Stimulated activated CD4-positive, alpha-beta T cell treated with anti-CD3 and anti-CD28 coated beads, Interleukin-1b, Interleukin-23, amount 100 ng/mL, for 48 hours (primary cell): ENCODE results near the gene TNFAIP2.
"Not testable (repeated sequence)": the region's sequence is repeated elsewhere in the genome, so short reads cannot be mapped to it uniquely, and the experiment has no call there.

Experiments used
- DNase-seq: peaks from one replicate; pipeline ENCODE4 v3.0.0-alpha.2; 2020

Gene TNFAIP2

DNA sequence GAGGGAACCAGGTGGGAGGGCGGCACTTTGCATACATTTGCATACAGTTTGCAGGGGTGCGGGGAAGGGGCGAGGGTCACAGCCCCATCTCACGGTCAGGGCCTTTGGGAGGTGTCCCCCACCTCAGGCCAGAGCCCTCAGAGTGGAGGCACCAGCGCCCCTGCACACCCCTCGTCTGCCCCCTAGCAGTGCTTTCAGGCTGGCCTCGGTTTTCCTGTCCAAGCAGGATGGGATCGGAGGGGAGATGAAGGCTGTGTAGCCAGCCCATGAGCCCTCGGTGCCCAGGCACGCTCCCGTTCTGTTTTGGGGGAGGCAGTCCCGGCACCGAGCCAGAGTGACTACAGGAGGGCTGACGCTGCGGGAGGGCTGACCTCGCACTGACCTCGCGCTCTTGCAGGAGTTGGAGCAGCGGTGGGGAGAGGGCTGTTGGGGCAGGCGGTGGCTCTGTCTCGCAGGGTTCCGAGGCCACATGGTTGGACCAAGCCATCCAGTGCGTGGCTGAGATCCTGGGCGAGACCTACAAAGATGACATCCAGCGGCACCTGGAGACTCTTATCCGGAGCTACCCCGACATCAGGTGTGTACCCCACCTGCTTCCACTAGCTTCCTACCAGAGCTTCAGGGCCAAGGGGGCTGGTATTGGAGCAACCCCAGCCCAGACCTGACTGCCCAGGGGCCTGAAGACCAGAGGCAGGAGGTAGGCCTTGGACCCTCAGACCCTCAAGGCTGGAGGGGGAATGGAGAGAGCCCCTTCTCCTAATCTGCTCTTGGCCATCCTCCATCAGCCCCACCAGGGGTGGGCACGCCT, 15.1 kb upstream of the TNFAIP2 start:
- DNase-seq = no peak

DNA sequence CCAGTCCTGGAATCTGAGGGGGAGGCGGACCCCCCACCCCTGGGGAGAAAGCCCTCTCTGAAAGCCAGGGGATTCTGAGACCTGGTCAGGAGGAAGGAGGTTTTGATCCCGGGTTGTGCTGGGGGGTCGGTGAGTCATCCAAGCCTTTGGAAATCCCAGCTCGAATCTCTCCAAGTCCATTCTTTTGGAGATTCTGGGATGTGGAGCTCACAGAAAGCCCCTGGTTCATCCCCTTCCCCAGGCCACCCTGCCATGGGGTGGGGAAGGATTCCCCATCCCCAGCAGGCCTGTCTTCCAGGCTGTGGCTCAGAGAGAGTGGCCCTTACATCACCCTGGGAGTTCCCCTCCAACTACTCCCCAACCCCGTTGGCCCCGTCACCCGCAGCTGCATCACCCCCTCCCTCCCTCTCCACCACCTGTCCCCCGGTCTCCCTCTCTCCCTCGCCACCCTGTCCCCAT, 14.5 kb upstream of the TNFAIP2 start:
- peak; percentile 19 for DNase-seq

DNA sequence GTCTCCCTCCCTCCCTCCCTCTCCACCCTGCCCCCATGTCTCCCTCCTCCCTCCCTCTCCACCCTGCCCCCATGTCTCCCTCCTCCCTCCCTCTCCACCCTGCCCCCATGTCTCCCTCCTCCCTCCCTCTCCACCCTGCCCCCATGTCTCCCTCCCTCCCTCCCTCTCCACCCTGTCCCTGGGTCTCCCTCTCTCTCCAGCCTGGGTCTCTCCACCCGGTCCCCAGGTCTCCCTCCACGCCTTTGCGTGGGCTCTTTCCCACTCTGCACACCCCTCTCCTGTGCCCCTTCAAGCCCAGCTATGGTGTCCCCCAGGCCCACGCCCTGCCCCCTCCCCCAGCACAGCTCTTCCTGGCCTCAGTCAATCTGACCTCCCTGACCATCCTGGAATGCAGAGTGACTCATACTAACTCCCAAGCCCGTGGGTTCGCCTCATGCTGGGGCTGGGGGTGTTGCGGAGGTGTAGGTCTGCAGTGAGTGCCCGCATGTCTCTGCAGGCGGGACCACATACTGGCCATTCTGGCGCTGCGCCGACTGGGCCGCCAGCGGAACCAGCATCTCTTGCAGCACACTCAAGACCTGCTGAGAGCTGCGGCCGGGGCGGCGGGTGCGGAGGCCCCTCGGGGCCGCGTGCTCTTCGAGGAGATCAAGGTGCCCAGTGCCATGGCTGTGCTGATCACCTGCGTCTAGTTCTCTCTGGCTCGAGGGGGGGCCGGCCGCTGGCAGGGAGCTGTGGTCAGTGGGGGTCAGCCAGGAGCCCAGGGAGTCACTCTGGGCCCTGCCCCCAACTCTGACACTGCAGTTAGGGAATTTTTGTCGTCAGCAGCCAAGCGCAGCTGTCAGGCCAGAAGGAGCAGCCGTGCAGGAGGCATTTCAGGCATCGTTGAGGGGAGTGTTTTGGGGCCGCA, 13.5 kb upstream of the TNFAIP2 start:
- DNase-seq = no peak

DNA sequence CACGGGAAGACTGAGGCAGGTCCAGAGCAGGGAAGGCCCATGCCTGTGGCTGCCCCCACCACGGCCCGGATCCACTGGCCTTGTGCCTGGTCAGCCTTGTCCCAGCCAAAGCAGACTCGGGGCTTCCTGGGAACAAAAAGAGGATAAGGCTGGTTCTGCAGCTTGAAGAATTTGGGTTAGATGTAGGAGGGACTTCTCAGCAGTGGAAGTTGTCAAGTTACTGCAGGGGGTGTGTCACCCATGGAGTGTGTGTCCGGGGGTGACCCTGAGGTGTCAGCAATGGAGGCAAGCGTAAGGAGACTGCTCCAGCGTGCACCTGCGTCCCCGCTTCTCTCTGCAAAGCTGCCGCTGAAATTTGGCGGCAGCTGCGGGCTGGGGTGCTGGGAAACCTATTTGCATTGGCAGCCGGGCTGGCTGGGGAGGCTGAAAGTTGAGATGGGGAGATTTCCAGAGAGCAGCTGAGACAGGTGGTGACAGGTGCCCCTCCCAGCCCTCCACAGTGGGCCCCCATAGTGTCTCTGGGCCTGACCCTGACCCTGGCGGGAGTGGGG, 12.5 kb upstream of the TNFAIP2 start:
- no peak for DNase-seq

DNA sequence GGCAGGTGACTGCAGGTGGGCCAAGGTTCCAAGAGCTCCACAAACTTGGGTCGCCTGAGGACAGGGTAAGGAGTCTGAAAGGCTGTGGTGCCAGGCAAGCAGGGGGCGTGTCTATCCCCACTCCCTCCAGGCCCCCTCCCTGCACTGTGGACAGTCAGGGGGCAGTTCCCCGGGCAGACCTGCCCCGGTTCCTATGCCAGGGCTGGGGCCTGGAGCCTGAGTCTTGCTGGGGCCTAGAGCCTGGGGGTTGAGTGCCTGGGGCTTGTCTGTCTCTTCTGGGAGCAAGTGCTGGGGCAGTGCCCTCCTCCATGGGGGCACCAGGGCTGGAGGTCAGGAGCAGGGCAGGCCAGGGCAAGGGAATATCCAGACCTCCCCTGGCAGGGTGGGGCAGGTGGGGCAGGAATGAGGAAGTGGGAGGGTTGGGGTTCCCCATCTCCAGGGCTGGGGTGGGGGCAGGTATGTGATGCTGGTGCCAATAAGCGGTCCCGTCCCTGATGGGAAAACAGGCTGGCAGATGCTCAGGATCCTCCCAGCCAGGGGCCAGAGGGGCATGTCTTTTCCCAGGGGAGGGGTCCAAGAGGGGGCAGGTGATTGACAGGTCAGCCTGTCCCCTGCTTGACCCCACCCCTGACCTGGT, 11.9 kb upstream of the TNFAIP2 start:
- no peak for DNase-seq

DNA sequence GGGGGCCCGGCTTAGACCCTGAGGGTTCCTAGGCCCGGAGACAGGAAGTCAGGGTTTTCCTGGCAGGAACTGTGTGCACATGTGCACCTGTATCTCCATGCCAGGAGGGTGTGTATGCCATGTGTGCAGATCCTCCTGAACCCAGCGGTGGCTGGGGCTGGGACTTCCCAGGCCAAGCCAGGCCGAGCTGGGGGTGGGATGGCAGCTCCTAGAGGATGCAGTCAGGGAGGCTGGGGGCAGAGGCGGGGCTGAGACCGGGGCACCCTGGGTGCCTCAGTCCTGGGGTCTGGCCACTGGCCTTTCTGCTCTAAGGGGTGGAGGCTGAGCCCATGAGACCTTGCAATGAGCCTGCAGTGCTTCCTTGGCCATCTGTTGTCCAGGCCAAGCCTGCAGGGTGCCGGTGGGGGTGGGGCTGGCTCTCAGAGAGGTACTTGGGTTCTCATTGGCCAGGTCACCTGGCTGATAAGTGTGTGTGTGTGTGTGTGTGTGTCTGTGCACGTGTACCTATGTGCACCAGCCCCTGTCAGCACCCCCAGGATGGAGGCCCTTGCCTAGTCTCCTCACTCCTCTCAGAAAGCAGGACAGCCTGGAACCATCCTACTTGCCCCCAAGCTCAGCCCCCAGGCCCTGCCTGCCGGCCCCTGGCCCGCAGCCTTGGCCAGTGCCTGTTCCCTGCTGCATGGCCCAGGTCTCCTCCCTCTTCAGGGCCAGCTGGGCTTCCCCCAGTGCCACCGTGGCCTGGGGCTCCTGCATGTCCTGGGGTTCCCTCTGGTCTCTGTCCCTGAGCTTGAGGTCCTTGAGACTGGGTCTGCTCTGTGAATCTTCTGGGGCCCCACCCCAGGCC, 10.6 kb upstream of the TNFAIP2 start:
- no peak for DNase-seq

DNA sequence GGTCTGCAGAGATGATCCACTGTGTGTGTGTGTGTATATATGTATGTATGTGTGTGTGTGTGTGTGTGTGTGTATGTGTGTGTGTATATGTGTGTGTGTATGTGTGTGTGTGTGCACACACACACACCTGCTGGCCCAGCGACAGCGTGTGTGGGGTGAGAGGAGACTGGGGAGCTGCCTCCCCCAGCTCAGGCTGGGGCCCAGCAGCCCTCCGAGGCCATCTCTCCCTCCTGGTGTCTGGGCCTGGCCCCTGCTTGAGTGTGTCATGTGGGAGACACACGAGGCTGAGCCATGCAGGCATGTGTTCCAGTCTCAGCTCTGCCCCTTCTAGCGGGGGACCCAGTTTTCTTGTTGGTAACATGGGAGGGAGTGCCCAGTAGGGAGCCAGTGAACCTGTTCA, 10.0 kb upstream of the TNFAIP2 start:
- DNase-seq = no peak

DNA sequence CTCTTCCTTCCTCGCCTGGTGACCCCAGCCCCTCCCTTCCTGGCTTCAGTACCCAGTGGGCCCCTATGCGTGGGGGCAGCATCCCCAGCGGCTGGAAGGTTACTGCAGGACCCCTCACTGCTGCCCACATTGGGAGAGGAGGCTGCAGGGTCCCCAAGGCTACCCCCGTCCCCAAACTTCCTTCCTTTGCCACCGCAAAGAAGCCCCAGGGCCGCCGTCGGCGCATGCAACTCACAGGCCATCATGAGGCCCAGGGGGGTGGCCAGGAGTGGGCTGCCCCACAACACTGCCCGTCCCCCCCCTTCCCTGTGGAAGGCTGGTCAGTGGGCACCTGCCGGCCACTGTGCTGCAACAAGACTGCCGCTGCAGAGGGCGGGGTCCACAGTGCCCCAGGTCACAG, 9.5 kb upstream of the TNFAIP2 start:
- DNase-seq = no peak

DNA sequence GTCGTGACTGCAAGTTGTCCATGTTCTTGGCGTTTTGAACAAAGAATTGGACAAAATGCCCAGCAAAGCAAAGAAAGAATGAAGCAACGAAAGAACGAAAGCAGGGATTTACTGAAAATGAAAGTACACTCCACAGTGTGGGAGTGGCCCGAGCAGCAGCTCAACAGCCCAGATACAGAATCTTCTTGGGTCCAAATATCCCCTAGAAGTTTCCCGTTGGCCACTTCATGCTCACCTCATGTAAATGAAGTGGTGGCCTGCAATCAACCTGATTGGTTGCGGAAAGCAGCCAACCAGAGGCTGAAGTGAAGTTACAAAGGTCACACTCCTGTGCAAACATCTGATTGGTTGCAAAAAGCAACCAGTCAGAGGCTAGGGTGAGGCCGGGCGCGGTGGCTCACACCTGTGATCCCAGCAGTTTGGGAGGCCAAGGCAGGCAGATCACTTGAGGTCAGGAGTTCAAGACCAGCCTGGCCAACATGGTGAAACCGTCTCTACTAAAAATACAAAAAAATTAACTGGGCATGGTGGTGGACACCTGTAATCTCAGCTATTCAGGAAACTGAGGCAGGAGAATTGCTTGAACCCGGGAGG, 8.1 kb upstream of the TNFAIP2 start:
- DNase-seq = not testable (repeated sequence)

DNA sequence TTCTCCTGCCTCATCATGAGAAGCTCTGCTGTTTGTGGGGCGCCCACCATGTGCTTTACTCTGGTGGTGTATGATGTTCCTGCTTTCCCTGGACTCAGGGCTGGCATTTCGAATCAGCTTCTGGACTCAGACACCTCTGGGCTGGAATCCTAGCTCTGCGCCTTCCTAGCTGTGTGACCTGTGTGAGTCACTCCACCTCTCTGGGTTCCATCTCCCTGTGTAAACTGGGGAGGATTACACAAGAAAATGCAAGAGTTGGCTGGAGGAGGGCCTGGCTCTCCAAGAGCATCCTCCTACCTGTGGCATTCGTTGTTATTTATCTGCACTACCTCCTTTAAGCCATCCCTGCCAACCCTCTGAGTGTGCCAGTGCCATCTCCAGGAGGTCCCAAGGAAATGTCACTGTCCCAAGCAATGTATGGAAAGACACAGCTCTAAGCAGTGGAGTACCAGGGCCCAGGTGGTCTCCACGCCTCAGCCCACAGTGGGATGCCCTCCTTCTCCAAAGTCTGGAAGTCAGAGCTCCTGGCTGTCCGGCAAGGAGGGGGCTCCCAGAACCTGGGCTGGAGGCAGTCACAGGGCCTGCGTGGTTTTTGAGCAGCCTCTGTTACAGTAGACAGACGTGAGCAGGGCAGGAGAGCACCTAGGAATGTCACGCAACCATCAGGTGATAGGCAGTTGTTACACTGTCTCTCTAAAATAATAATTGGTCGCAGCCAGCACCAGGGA, 7.3 kb upstream of the TNFAIP2 start:
- no peak for DNase-seq

DNA sequence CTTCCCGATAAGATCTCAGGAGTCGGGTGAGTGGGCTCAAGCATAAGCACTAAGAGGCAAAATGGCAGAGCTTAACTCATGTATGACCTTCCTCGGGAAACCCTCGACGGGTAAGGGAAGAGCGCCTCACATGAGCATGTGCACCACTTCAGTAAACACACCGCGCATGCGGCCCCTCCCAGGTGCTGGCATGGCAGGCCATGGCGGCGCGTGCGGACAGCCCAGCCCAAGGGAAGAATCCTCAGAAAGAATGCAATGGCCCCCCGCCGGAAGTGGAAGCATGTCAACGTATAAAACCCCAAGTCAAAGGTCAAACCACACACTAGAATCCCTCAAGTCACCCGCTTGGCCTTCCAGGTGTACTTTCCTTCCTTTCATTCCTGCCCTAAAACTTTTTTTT, 6.6 kb upstream of the TNFAIP2 start:
- no peak for DNase-seq

DNA sequence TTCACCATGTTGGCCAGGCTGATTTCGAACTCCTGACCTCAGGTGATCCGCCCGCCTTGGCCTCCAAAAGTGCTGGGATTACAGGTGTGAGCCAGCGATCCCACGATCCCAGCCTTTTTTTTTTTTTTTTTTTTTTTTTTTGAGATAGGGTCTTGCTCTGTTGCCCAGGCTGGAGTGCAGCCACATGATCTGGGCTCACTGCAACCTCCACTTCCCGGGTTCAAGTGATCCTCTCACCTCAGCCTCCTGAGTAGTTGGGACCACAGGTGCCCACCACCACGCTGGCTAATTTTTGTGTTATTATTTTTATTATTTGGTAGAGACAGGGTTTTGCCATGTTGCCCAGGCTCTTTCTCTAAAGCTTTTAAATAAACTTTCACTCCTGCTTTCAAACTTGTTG, 5.8 kb upstream of the TNFAIP2 start:
- DNase-seq = not testable (repeated sequence)

DNA sequence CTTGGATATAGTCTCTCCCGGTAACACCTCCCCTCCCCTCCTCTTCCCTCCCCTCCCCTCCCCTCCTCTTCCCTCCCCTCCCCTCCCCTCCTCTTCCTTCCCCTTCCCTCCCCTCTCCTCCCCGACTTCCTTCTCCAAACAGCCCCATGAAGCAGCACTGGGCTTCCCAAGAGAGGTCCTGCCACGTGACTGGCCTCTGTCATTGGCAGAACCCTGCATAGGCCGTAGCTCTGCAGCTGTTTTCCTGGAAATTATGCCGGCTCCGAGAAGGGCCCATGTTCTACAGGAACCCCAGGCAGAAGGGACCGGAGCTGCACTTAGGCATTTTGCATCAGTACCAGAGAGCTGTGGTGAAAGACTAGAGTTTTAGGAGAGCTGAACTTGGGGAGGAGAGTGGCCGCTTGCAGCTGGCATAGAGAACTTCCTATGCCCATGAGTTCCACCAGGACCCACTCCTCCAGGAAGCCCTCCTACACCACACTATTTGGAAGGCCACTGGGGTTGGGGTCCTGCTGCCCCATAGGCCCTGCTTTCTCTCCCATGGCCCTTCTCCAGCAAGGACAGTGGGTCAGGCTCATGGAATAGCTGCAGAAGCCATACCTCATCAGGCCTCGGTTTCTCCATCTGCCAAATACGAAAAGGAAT, 5.1 kb upstream of the TNFAIP2 start:
- DNase-seq = no peak

DNA sequence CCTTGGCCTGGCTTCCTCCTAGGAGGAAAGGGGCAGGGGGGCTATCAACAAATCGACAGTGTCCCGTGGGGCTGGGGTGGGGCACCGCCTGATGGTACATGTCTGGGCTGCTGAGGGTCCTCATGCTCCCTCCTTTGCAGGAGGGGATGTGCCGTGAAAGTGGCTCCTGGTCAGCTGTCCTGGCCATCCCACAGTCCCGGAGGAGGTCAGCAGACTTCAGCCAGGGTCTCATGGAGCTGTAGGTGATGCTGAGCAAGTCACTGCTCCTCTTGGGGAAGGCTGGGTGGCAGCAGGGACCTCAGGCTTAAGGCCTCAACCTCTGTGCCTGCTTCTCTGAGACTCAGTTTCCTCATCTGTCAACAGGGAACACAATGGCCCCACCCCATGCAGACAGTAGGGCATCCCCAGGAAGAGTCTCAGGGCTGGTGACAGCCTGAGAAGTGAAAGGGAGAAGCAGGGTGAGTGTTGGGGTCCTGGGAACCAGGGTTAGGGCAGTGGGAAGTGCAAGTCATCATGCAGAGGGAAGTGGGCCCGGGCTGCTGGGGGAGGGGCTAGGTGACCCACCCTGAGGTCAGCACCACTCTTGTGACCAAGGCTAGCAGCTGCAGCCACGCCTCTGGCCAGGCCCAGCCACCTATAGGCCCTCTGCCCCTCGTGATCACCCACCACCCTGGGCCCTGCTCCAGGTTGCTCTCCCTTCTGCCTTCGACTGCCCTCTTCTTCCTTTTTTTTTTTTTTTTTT, 4.4 kb upstream of the TNFAIP2 start:
- no peak for DNase-seq

DNA sequence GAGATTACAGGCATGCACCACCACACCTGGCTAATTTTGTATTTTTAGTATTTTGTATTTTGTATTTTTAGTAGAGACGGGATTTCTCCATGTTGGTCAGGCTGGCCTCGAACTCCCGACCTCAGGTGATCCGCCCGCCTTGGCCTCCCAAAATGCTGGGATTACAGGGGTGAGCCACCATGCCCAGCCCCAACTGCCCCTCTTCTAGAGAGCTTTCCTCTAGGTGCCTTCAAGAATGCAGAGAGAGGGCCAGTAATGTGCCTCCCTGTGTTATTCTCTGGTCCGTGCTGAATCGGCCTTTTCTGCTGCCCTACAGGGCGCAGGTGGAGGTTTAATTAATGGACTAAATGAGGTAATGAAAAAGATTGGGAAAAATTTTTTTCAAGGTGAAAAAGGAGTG, 3.7 kb upstream of the TNFAIP2 start:
- not testable (repeated sequence) for DNase-seq

DNA sequence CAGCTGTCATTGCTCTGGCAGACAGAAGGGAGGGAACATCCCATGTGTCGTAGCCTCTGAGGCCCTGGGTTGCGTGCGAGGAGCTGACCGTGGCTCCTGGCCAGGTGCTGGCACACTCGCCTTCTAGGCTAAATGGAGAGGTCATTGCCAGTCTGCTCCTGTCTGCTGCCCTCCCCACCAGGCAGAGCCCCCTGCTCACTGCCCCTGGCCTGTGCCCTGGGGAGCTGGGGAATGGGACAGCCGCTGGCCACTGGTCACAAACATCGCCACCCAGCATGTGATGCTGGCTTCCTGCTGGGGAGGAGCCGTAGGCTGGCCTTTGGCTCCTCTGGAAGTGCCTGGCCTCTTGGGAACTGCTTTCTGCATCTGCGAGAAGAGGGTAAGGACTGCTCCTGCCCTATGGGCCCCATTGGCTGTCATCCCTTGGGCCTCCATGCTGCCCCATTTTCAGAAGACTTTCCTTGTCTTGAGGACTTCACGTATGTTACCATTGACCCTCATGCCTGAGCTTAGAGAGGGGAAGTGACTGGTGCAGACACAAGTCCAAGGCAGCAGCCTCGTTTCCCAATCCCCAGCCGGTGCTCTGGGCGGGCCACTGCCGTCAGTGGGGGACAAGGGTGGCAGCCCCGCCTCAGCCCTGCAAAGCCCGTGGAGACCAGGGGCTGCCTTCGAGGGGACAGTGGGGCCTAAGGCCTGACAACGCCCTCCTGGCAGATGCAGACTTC, 2.0 kb upstream of the TNFAIP2 start:
- DNase-seq = no peak

DNA sequence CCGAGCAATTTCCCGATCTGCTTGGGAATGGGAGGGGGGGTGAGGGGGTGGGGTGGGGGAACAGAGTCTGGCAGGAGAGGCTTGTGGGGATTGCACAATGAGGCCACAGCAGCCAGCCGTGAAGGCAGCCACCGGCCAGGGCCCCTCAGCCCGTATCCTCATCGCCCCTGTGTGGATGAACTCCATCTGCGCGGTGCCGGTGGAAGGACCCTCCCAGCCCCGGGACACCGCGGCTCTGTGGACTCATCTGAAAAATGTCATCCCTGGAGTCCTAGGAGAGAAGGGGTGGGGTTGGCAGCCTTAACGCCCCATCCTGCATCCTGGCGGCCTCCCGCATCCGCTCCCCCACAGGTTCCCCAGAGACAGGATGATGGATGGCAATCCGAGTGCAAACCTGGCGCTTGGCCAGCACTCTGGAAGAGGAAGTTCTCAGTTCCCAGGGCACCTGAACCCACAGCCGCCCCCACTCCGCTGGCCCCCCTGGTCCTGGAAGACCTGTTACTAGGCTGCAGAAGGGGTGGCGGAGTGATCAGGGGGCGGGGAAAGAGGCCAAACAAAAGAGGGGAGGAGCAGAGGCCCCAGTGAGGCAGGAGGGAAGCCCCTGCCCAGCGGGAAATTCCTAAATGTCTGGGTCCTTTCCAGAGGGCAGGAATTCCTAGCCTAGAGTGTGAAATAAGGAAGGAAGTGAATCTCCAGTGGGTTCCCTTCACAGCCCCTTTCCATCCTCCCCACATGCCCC, 1.2 kb upstream of the TNFAIP2 start:
- DNase-seq = no peak

DNA sequence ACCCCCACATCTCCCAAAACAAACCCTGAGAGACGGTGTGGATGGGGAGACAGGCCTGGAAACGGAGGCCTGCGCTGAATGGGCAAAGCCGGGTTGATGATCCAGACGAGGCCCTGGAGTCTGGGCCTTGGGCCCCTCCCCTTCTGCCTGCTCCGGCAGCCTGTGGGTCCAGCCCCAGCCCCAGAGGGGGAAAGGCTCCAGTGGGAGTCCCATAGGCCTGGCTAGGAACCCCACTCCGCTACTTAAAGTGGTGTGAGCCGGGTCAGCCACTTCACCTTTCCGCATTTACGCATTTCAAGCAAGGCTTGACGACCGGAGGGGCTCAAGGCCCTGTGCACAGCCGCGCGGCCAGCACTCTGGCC, 695 bp upstream of the TNFAIP2 start:
- DNase-seq = no peak
